IMR-90 (cell line): ENCODE measurements around the gene BECN2. TPM values are rescaled to one million over a fixed set of nuclear protein-coding genes. Genes with fewer than 3 reads are reported as not detected.

Experiments
- ATAC-seq: fragments of 200-7000 bp; cut with Tn5 transposase; 2 replicates; pipeline ENCODE4 v1.9.1; 2020; ENCODE audit warnings: low read depth, mild to moderate bottlenecking, moderate library complexity
- BruUV-seq: library from RNA; stranded (reverse); fragments of 400-500 nt; replicated peaks from 2 replicates; lab custom pipeline; 2021; lab: Mats Ljungman, UMichigan
- CTCF ChIA-PET: fragments of 300-600 bp; formaldehyde crosslinking; extraction: SDS; loops from one replicate; lab custom pipeline; 2021; ENCODE audit warnings: antibody characterized with exemption; lab: Yijun Ruan, JAX
- POLR2A ChIA-PET: fragments of 300-600 bp; sonication (Branson Sonifier 250); formaldehyde crosslinking; loops from one replicate; lab custom pipeline; 2022; ENCODE audit warnings: antibody characterized with exemption; ENCODE audit not compliant: unreplicated experiment; lab: Charles Lee
- DNase-seq: peaks from one replicate; pipeline ENCODE4 v3.0.0; 2013
- H2AFZ ChIP-seq: replicated peaks from 2 replicates; pipeline ENCODE3; 2013; ENCODE audit warnings: low read length, mild to moderate bottlenecking; ENCODE audit not compliant: poor library complexity
- H2AK5ac ChIP-seq: 2 replicates; pipeline ENCODE4 v1.6.1; 2013; ENCODE audit warnings: low read depth, low read length, inconsistent platforms
- H2AK9ac ChIP-seq: replicated peaks from 2 replicates; pipeline ENCODE3; 2013; ENCODE audit warnings: mild to moderate bottlenecking, low read depth, low read length, moderate library complexity; ENCODE audit not compliant: poor library complexity
- H2BK120ac ChIP-seq: 2 replicates; pipeline ENCODE4 v1.6.1; 2013; ENCODE audit warnings: low read depth, low read length, inconsistent platforms
- H2BK15ac ChIP-seq: 3 replicates; pipeline ENCODE4 v1.6.1; 2013; ENCODE audit warnings: low read depth, low read length, inconsistent platforms
- H2BK20ac ChIP-seq: 2 replicates; pipeline ENCODE4 v1.6.1; 2013; ENCODE audit warnings: low read depth, mild to moderate bottlenecking, inconsistent platforms, low read length, moderate library complexity
- H2BK5ac ChIP-seq: 2 replicates; pipeline ENCODE4 v1.6.1; 2013; ENCODE audit warnings: mild to moderate bottlenecking, low read depth, low read length, inconsistent platforms; ENCODE audit not compliant: poor library complexity, severe bottlenecking
- H3K14ac ChIP-seq: replicated peaks from 2 replicates; pipeline ENCODE4 v1.6.1; 2013; ENCODE audit warnings: low read depth, low read length, inconsistent platforms
- H3K18ac ChIP-seq: 2 replicates; pipeline ENCODE4 v1.6.1; 2013; ENCODE audit warnings: low read depth, low read length, control low read depth
- H3K23ac ChIP-seq: 2 replicates; pipeline ENCODE4 v1.6.1; 2013; ENCODE audit warnings: low read depth, low read length, inconsistent platforms
- H3K27ac ChIP-seq: 2 replicates; pipeline ENCODE4 v1.5.1; 2013; ENCODE audit warnings: mild to moderate bottlenecking, control low read depth, low read length; ENCODE audit not compliant: insufficient read depth
- H3K27me3 ChIP-seq: 2 replicates; pipeline ENCODE4 v1.6.1; 2013; ENCODE audit warnings: low read length; ENCODE audit not compliant: control insufficient read depth, insufficient read depth
- H3K36me3 ChIP-seq: 2 replicates; pipeline ENCODE4 v1.6.1; 2013; ENCODE audit warnings: low read length, mixed read lengths; ENCODE audit not compliant: control insufficient read depth, insufficient read depth
- H3K4ac ChIP-seq: 2 replicates; pipeline ENCODE4 v1.6.1; 2013; ENCODE audit warnings: low read depth, low read length, inconsistent platforms
- H3K4me1 ChIP-seq: 2 replicates; pipeline ENCODE4 v1.6.1; 2013; ENCODE audit warnings: low read length, mixed read lengths; ENCODE audit not compliant: control insufficient read depth, insufficient read depth
- H3K4me2 ChIP-seq: 2 replicates; pipeline ENCODE4 v1.6.1; 2013; ENCODE audit warnings: low read depth, mild to moderate bottlenecking, control low read depth, low read length, moderate library complexity
- H3K4me3 ChIP-seq: 2 replicates; pipeline ENCODE4 v1.5.1; 2013; ENCODE audit warnings: low read depth, mild to moderate bottlenecking, control low read depth, low read length, moderate library complexity; ENCODE audit not compliant: insufficient read depth
- H3K56ac ChIP-seq: 2 replicates; pipeline ENCODE4 v1.6.1; 2013; ENCODE audit warnings: low read length, inconsistent platforms; ENCODE audit not compliant: insufficient read depth; ENCODE audit errors: extremely low read depth
- H3K79me1 ChIP-seq, 2 experiments: 2 replicates each; pipeline ENCODE4 v1.6.1; 2013; ENCODE audit warnings: low read length in 2 of 2, inconsistent platforms in 1 of 2, low read depth in 1 of 2
- H3K9ac ChIP-seq: 2 replicates; pipeline ENCODE4 v1.6.1; 2013; ENCODE audit warnings: low read depth, low read length, control low read depth
- H3K9me1 ChIP-seq: 2 replicates; pipeline ENCODE4 v1.6.1; 2013; ENCODE audit warnings: low read length, inconsistent platforms; ENCODE audit not compliant: insufficient read depth
- H3K9me3 ChIP-seq: 2 replicates; pipeline ENCODE4 v1.6.1; 2013; ENCODE audit warnings: low read length; ENCODE audit not compliant: control insufficient read depth, insufficient read depth
- H4K20me1 ChIP-seq: 2 replicates; pipeline ENCODE4 v1.6.1; 2013; ENCODE audit warnings: low read length, inconsistent platforms; ENCODE audit not compliant: insufficient read depth
- H4K5ac ChIP-seq: 2 replicates; pipeline ENCODE4 v1.6.1; 2013; ENCODE audit warnings: mild to moderate bottlenecking, low read depth, low read length, control low read depth
- H4K8ac ChIP-seq, 2 experiments: 2 replicates each; pipeline ENCODE4 v1.6.1; 2013; ENCODE audit warnings: low read depth in 2 of 2, low read length in 2 of 2, control low read depth in 1 of 2, inconsistent platforms in 1 of 2
- H4K91ac ChIP-seq: 2 replicates; pipeline ENCODE4 v1.6.1; 2013; ENCODE audit warnings: low read depth, low read length, inconsistent platforms; ENCODE audit not compliant: insufficient read depth
- BHLHE40 ChIP-seq: fragments of 150-350 bp; IDR thresholded peaks from 2 replicates; pipeline ENCODE4 v1.6.1; 2016; ENCODE audit warnings: mild to moderate bottlenecking, low read depth, low read length
- CEBPB ChIP-seq: IDR thresholded peaks from 2 replicates; pipeline ENCODE4 v1.6.1; 2012; ENCODE audit warnings: low read depth, low read length, improper control_type of control experiment
- CHD1 ChIP-seq: IDR thresholded peaks from 2 replicates; pipeline ENCODE4 v1.6.1; 2012; ENCODE audit warnings: low read depth, low read length, improper control_type of control experiment
- FOS ChIP-seq: fragments of 150-350 bp; IDR thresholded peaks from 2 replicates; pipeline ENCODE4 v1.6.1; 2016; ENCODE audit warnings: low read depth, low read length
- MAFK ChIP-seq: IDR thresholded peaks from 2 replicates; pipeline ENCODE4 v1.6.1; 2012; ENCODE audit warnings: low read depth, low read length, improper control_type of control experiment
- MAZ ChIP-seq: IDR thresholded peaks from 2 replicates; pipeline ENCODE4 v1.6.1; 2012; ENCODE audit warnings: low read depth, mild to moderate bottlenecking, low read length, improper control_type of control experiment, moderate library complexity, borderline replicate concordance
- MXI1 ChIP-seq: IDR thresholded peaks from 2 replicates; pipeline ENCODE4 v1.6.1; 2012; ENCODE audit warnings: low read depth, mild to moderate bottlenecking, low read length, moderate library complexity, borderline replicate concordance
- NFE2L2 ChIP-seq: fragments of 150-350 bp; IDR thresholded peaks from 2 replicates; pipeline ENCODE4 v1.6.1; 2016; ENCODE audit warnings: low read depth, mild to moderate bottlenecking, low read length
- POLR2A ChIP-seq: IDR thresholded peaks from 2 replicates; pipeline ENCODE4 v1.6.1; 2012; ENCODE audit warnings: mild to moderate bottlenecking, low read depth, low read length
- RAD21 ChIP-seq: IDR thresholded peaks from 2 replicates; pipeline ENCODE4 v1.6.1; 2012; ENCODE audit warnings: low read length, improper control_type of control experiment
- RCOR1 ChIP-seq: IDR thresholded peaks from 2 replicates; pipeline ENCODE4 v1.6.1; 2012; ENCODE audit warnings: mild to moderate bottlenecking, low read length, improper control_type of control experiment; ENCODE audit not compliant: insufficient replicate concordance
- RFX5 ChIP-seq: IDR thresholded peaks from 2 replicates; pipeline ENCODE4 v1.8.0; 2012; ENCODE audit warnings: low read depth, mild to moderate bottlenecking, low read length, moderate library complexity
- SMC3 ChIP-seq: fragments of 150-350 bp; IDR thresholded peaks from 2 replicates; pipeline ENCODE4 v1.6.1; 2016; ENCODE audit warnings: low read depth, mild to moderate bottlenecking, antibody characterized with exemption, low read length, moderate library complexity
- WGBS, 2 experiments: methylation state at CpG; one replicate each; pipeline versions ENCODE4 v1.1.5 to v1.1.7; 2013; ENCODE audit warnings: missing lambda C conversion rate in 2 of 2; ENCODE audit not compliant: insufficient read length in 1 of 2; ENCODE audit errors: extremely low coverage in 2 of 2; 5-methylcytosine and 5-hydroxymethylcytosine counted together
- dilution Hi-C: fragments of 300-500 bp; cut with HindIII; formaldehyde crosslinking; loops from one replicate; pipeline ENCODE4 v1.14.3; 2018; ENCODE audit warnings: low sequenced_read_pairs; ENCODE audit not compliant: unreplicated experiment
- in situ Hi-C: fragments of 300-500 bp; cut with MboI; formaldehyde crosslinking; loops from 3 replicates; pipeline ENCODE4 v1.14.3; 2019; ENCODE audit warnings: low sequenced_read_pairs, inconsistent platforms, mixed read lengths
- intact Hi-C: fragments of 100-400 bp; cut with micrococcal nuclease; formaldehyde crosslinking; loops from 2 replicates; pipeline ENCODE4 v1.10.0; 2022
- polyA plus RNA-seq, 3 experiments: library from polyadenylated mRNA; depleted of rRNA; stranded (reverse); fragments of >200 nt; gene quantifications; 2 replicates each; pipeline ENCODE4 v1.2.3, GENCODE V29; 2012; ENCODE audit warnings: low replicate concordance in 1 of 3
- total RNA-seq: library from RNA; depleted of rRNA; stranded (reverse); fragments of >200 nt; gene quantifications from 2 replicates; pipeline ENCODE4 v1.2.3, GENCODE V29; 2012
- TF ChIP-seq, protein P1 (sequence below): fragments of 150-350 bp; IDR thresholded peaks from 2 replicates; pipeline ENCODE4 v1.6.1; 2016; ENCODE audit warnings: low read depth, mild to moderate bottlenecking, low read length, moderate library complexity, borderline replicate concordance
- TF ChIP-seq, protein P2 (sequence below): fragments of 150-350 bp; IDR thresholded peaks from 2 replicates; pipeline ENCODE4 v1.6.1; 2017; ENCODE audit warnings: mild to moderate bottlenecking, antibody characterized with exemption, low read length, low read depth
- TF ChIP-seq, protein P3 (sequence below): conservative IDR thresholded peaks from 2 replicates; pipeline ENCODE4 v1.5.1; 2012; ENCODE audit warnings: mild to moderate bottlenecking, low read depth, low read length, improper control_type of control experiment

Gene BECN2
- total and polyA plus RNA-seq, 2 of the 4 experiments (the other 2 are of a cell fraction): not detected

DNA sequence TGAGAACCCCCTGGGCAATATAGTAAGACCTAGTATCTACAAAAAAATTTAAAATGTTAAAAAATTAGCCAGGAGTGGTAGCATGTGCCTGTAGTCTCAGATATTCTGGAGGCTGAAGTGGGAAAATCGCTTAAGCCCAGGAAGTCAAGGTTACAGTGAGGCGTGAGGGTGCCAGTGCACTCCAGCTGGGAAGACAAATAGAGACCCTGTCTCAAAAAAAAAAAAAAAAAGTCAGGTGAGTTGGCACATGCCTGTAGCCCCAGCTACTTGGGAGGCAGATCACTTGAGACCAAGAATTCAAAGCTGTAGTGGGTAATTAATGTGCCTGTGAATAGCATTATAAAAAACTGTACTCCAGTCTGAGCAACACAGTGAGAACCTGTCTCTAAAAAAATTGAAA lies 4.6 kb downstream of the BECN2 start:
- Histone ChIP-seq H3K27me3 (no peaks in the 10 kb centered on the region), H4K8ac (no peak overlapping the region), H3K4me1 (no peaks in the 10 kb centered on the region), H3K79me1 (no peaks in the 10 kb centered on the region), H2BK120ac (no peak overlapping the region), H3K18ac (no peak overlapping the region), H4K91ac (no peak overlapping the region), H3K56ac (no peak overlapping the region), H4K20me1 (no peaks in the 10 kb centered on the region), H3K27ac (no peak overlapping the region), H2AK9ac (no peak overlapping the region), H2BK5ac (no peak overlapping the region), H3K4me2 (no peak overlapping the region), H3K14ac (no peak overlapping the region), H3K4ac (no peak overlapping the region), H2BK20ac (no peak overlapping the region), H3K36me3 (no peaks in the 10 kb centered on the region), H3K4me3 (no peak overlapping the region), H3K9me1 (no peaks in the 10 kb centered on the region), H3K23ac (no peak overlapping the region), H2BK15ac (no peak overlapping the region), H4K5ac (no peak overlapping the region), H2AK5ac (no peak overlapping the region), H3K9me3 (peaks cover 4% of the 10 kb centered on the region), H3K9ac (no peak overlapping the region), H2AFZ (no peak overlapping the region)
- in situ Hi-C loops: no loop called here
- no peak for ATAC-seq
- WGBS, 2 experiments: 17% methylated on average over 1 of the region's 2 CpGs; no CpG with 5 or more reads in 1 of the 2 experiments
- POLR2A ChIA-PET: no interaction called here
- BruUV-seq: no TSS peak
- no peak for DNase-seq
- dilution Hi-C loops: no loop called here
- TF ChIP-seq POLR2A: no peak
- TF ChIP-seq, protein P1, sequence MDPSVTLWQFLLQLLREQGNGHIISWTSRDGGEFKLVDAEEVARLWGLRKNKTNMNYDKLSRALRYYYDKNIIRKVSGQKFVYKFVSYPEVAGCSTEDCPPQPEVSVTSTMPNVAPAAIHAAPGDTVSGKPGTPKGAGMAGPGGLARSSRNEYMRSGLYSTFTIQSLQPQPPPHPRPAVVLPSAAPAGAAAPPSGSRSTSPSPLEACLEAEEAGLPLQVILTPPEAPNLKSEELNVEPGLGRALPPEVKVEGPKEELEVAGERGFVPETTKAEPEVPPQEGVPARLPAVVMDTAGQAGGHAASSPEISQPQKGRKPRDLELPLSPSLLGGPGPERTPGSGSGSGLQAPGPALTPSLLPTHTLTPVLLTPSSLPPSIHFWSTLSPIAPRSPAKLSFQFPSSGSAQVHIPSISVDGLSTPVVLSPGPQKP: no peak
- TF ChIP-seq MXI1: no peak
- no peak for TF ChIP-seq NFE2L2
- no peak for TF ChIP-seq MAZ
- no peak for TF ChIP-seq BHLHE40
- TF ChIP-seq RCOR1: no peak
- no peak for TF ChIP-seq FOS
- TF ChIP-seq, protein P2, sequence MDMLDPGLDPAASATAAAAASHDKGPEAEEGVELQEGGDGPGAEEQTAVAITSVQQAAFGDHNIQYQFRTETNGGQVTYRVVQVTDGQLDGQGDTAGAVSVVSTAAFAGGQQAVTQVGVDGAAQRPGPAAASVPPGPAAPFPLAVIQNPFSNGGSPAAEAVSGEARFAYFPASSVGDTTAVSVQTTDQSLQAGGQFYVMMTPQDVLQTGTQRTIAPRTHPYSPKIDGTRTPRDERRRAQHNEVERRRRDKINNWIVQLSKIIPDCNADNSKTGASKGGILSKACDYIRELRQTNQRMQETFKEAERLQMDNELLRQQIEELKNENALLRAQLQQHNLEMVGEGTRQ: no peak
- TF ChIP-seq RFX5: no peak
- TF ChIP-seq, protein P3, sequence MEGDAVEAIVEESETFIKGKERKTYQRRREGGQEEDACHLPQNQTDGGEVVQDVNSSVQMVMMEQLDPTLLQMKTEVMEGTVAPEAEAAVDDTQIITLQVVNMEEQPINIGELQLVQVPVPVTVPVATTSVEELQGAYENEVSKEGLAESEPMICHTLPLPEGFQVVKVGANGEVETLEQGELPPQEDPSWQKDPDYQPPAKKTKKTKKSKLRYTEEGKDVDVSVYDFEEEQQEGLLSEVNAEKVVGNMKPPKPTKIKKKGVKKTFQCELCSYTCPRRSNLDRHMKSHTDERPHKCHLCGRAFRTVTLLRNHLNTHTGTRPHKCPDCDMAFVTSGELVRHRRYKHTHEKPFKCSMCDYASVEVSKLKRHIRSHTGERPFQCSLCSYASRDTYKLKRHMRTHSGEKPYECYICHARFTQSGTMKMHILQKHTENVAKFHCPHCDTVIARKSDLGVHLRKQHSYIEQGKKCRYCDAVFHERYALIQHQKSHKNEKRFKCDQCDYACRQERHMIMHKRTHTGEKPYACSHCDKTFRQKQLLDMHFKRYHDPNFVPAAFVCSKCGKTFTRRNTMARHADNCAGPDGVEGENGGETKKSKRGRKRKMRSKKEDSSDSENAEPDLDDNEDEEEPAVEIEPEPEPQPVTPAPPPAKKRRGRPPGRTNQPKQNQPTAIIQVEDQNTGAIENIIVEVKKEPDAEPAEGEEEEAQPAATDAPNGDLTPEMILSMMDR: no peak
- TF ChIP-seq SMC3: no peak
- TF ChIP-seq MAFK: no peak
- TF ChIP-seq RAD21: no peak
- TF ChIP-seq CHD1: no peak
- no peak for TF ChIP-seq CEBPB
- intact Hi-C loops: no loop called here
- CTCF ChIA-PET: no interaction called here
